ENCODE measurements around the gene UROS. TPM values are rescaled to one million over a fixed set of nuclear protein-coding genes. Genes with fewer than 3 reads are reported as not detected.

Gene UROS
- polyA plus RNA-seq, 1 of the 3 experiments (the other 2 are of a cell fraction) = 49.2 TPM

- ChIA-PET CTCF (interaction anchor here (0.7 kb wide), 1 partner anchor 152 kb away, joined by 3 read pairs; no protein-coding TSS in a partner anchor), POLR2A (no interaction called here)
- Histone ChIP-seq H3K27ac (ENCODE audit: low read depth in 2 of 2, low read length in 1 of 2) (no peak overlapping the region), H3K4me1 (ENCODE audit: control insufficient read depth in 1 of 2, insufficient read depth in 2 of 2, low read depth in 1 of 2, low read length in 1 of 2) (no peaks in the 10 kb centered on the region), H3K4me2 (no peak overlapping the region), H3K9me3 (no peaks in the 10 kb centered on the region), H3K27me3 (ENCODE audit: insufficient read depth) (no peaks in the 10 kb centered on the region), H3K9me2 (no peaks in the 10 kb centered on the region), H3K79me2 (ENCODE audit: insufficient read depth) (no peaks in the 10 kb centered on the region), H3K4me3 (ENCODE audit: low read depth in 2 of 2, low read length in 1 of 2) (no peak overlapping the region), H2AFZ (ENCODE audit: low read depth) (no peak overlapping the region), H3K9ac (no peak overlapping the region), H4K20me1 (ENCODE audit: insufficient read depth) (no peaks in the 10 kb centered on the region), H3K36me3 (replicated peaks in 1 of 2; ENCODE audit: control insufficient read depth in 1 of 2, insufficient read depth in 2 of 2, low read length in 1 of 2) (no peaks in the 10 kb centered on the region), H3F3A (replicated peaks; ENCODE audit: insufficient read depth) (no peaks in the 10 kb centered on the region)
- DNase-seq = no peak
- 54% methylated on average over 9 of the region's 10 CpGs for WGBS (ENCODE audit: low lambda C conversion rate)
- TF ChIP-seq SMC3 (IDR thresholded peaks at IDR 0.05; ENCODE audit: low read depth, low read length) = no peak
- TF ChIP-seq NRF1 (IDR thresholded peaks at IDR 0.05; ENCODE audit: low read depth, low read length) = no peak
- TF ChIP-seq REST (IDR thresholded peaks at IDR 0.05; ENCODE audit: low read depth, low read length) = no peak
- no peak for TF ChIP-seq EP300 (IDR thresholded peaks at IDR 0.05; ENCODE audit: borderline replicate concordance in 1 of 2, low read depth in 1 of 2, low read length in 1 of 2)
- no peak for TF ChIP-seq RCOR1 (IDR thresholded peaks at IDR 0.05; ENCODE audit: low read length)
- no peak for TF ChIP-seq YY1 (IDR thresholded peaks at IDR 0.05; ENCODE audit: low read depth)
- TF ChIP-seq ZBTB33 (IDR thresholded peaks at IDR 0.05; ENCODE audit: borderline replicate concordance, low read depth) = no peak
- TF ChIP-seq JUND (IDR thresholded peaks at IDR 0.05) = no peak
- no peak for TF ChIP-seq RFX5 (IDR thresholded peaks at IDR 0.05; ENCODE audit: low read length)
- TF ChIP-seq CTCF (IDR thresholded peaks at IDR 0.05) = no peak
- no peak for TF ChIP-seq CHD2 (IDR thresholded peaks at IDR 0.05; ENCODE audit: low read length, partially characterized antibody)
- TF ChIP-seq GABPA (IDR thresholded peaks at IDR 0.05; ENCODE audit: low read depth) = no peak
- TF ChIP-seq TEAD4 (IDR thresholded peaks at IDR 0.05; ENCODE audit: borderline replicate concordance, insufficient read depth) = no peak
- TF ChIP-seq IRF3 (IDR thresholded peaks at IDR 0.05; ENCODE audit: low read depth, low read length) = no peak
Observed at GRCh38 chr10:125779403-125780327, 43.4 kb downstream of the UROS start.
